ENCODE measurements around the gene ABCA1. TPM values are rescaled to one million over a fixed set of nuclear protein-coding genes. Genes with fewer than 3 reads are reported as not detected.

ABCA1 gene
- total RNA-seq, 1 donor from 2014 or later, result 30.7 TPM

DNA sequence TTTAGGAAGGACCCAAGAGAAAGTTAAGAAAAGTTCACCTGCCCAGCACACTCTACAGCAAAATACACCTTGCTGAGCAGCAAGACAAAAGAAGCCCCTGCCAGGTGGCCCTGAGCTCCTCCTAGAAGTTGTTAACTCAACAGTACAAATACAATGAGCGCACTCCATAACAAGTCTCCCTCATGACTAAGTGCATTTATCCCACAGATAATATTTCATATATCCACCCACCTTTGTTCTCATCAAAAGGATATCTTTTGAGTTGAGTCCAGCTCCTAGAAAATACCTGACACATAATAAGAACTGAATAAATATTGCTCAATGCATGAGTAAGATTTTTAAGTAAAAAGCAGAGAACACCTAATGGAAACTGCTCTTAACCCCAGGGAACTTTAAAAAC, 73.3 kb downstream of the ABCA1 start:
- TF ChIP-seq POLR2AphosphoS5 (IDR thresholded peaks at IDR 0.05; ENCODE audit: insufficient read depth in 1 of 2, low read depth in 1 of 2) (peak in 1 of 2 donors; percentile 52), POLR2A (IDR thresholded peaks at IDR 0.05) (no peak)
- TF ChIP-seq, protein P1, sequence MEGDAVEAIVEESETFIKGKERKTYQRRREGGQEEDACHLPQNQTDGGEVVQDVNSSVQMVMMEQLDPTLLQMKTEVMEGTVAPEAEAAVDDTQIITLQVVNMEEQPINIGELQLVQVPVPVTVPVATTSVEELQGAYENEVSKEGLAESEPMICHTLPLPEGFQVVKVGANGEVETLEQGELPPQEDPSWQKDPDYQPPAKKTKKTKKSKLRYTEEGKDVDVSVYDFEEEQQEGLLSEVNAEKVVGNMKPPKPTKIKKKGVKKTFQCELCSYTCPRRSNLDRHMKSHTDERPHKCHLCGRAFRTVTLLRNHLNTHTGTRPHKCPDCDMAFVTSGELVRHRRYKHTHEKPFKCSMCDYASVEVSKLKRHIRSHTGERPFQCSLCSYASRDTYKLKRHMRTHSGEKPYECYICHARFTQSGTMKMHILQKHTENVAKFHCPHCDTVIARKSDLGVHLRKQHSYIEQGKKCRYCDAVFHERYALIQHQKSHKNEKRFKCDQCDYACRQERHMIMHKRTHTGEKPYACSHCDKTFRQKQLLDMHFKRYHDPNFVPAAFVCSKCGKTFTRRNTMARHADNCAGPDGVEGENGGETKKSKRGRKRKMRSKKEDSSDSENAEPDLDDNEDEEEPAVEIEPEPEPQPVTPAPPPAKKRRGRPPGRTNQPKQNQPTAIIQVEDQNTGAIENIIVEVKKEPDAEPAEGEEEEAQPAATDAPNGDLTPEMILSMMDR (IDR thresholded peaks at IDR 0.05), result no peak
- H3K27me3 ChIP-seq, result no peaks in the 10 kb centered on the region
- peaks cover 77% of the 10 kb centered on the region for H3K4me1 ChIP-seq
- no peaks in the 10 kb centered on the region for H3K9me3 ChIP-seq
- intact Hi-C loops (cut with DNase I), result no loop called here
- H3K4me3 ChIP-seq, result no peak overlapping the region
- no peak for DNase-seq (ENCODE audit: extremely low spot score in 2 of 2)
- H3K36me3 ChIP-seq, result peaks cover 0 to 19% of the 10 kb centered on the region in 2 donors
- H3K27ac ChIP-seq, result no peak overlapping the region

DNA sequence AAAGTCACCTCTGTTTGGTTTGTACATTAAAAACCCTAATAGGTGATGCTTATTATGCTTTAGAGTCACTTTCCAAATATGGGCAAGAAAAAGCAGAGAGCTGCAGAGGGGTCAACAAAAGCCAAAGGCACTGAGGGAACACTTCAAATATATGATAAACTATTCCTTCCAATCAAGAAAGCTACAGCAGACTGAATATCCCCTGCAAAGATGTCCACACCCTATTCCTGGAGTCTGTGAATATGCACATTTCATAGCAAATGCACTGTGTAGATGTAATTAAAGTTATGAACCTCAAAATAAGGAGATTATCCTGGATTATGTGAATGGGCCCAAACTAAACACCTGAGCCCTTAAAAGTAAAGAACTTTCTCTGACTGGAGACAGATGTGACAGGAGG, 74.3 kb downstream of the ABCA1 start:
- H3K27me3 ChIP-seq, result no peaks in the 10 kb centered on the region
- TF ChIP-seq POLR2A (IDR thresholded peaks at IDR 0.05) (no peak), POLR2AphosphoS5 (IDR thresholded peaks at IDR 0.05; ENCODE audit: insufficient read depth in 1 of 2, low read depth in 1 of 2) (no peak)
- TF ChIP-seq, protein P1 (IDR thresholded peaks at IDR 0.05), result no peak
- no peak overlapping the region for H3K27ac ChIP-seq
- no peak for DNase-seq (ENCODE audit: extremely low spot score in 2 of 2)
- H3K4me1 ChIP-seq, result peaks cover 68% of the 10 kb centered on the region
- H3K4me3 ChIP-seq, result no peak overlapping the region
- no peaks in the 10 kb centered on the region for H3K9me3 ChIP-seq
- H3K36me3 ChIP-seq, result peaks cover 0 to 19% of the 10 kb centered on the region in 2 donors
- intact Hi-C loops (cut with DNase I), result no loop called here

DNA sequence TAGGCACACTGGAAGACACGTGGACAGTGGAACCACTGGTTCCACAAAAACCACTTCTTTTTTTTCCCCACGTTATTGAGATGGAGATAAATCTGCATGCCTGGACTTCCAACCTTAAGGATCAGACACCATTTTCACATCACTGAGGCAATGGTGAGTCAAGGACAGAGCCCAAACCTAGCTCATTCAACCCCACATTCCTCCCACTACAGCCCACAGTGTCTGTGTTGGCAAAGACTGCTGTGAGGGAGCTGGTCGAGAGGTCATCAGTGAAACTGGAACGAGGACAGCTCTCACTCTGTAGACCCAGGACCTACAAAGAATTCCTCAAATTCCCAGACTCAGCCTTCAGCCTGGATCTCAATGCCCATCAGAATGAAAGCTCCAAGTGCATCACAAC, 74.8 kb downstream of the ABCA1 start:
- Histone ChIP-seq H3K27ac (no peak overlapping the region), H3K9me3 (no peaks in the 10 kb centered on the region), H3K27me3 (no peaks in the 10 kb centered on the region), H3K36me3 (peaks cover 0 to 19% of the 10 kb centered on the region in 2 donors), H3K4me1 (peaks cover 63% of the 10 kb centered on the region), H3K4me3 (no peak overlapping the region)
- no peak for DNase-seq (ENCODE audit: extremely low spot score in 2 of 2)
- intact Hi-C loops (cut with DNase I), result no loop called here
- TF ChIP-seq, protein P1 (IDR thresholded peaks at IDR 0.05), result no peak
- no peak for TF ChIP-seq POLR2A (IDR thresholded peaks at IDR 0.05)
- no peak for TF ChIP-seq POLR2AphosphoS5 (IDR thresholded peaks at IDR 0.05; ENCODE audit: insufficient read depth in 1 of 2, low read depth in 1 of 2)

DNA sequence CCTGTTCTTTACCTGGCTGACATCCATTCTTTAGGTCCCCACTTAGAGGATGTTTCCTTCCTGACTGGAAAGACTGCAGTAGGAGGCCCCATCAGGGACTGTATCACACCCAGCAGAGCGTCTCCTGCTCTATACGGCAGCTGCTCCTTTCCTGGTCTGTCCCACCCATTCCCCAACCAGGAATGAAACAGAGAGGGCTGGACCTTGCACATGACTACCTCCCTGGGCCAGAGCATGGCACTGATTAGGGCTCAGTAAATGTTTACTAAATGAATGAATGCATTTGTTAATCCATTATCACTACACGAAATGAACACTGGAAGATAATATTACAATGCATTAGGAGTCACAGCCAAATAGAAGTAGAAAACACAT, 76.4 kb downstream of the ABCA1 start:
- intact Hi-C loops (cut with DNase I), result no loop called here
- no peaks in the 10 kb centered on the region for H3K27me3 ChIP-seq
- no peak overlapping the region for H3K27ac ChIP-seq
- no peak for DNase-seq (ENCODE audit: extremely low spot score in 2 of 2)
- H3K9me3 ChIP-seq, result no peaks in the 10 kb centered on the region
- TF ChIP-seq POLR2A (IDR thresholded peaks at IDR 0.05) (no peak), POLR2AphosphoS5 (IDR thresholded peaks at IDR 0.05; ENCODE audit: insufficient read depth in 1 of 2, low read depth in 1 of 2) (no peak)
- TF ChIP-seq, protein P1 (IDR thresholded peaks at IDR 0.05), result no peak
- H3K4me3 ChIP-seq, result no peak overlapping the region
- H3K36me3 ChIP-seq, result peaks cover 0 to 14% of the 10 kb centered on the region in 2 donors
- peaks cover 46% of the 10 kb centered on the region for H3K4me1 ChIP-seq

DNA sequence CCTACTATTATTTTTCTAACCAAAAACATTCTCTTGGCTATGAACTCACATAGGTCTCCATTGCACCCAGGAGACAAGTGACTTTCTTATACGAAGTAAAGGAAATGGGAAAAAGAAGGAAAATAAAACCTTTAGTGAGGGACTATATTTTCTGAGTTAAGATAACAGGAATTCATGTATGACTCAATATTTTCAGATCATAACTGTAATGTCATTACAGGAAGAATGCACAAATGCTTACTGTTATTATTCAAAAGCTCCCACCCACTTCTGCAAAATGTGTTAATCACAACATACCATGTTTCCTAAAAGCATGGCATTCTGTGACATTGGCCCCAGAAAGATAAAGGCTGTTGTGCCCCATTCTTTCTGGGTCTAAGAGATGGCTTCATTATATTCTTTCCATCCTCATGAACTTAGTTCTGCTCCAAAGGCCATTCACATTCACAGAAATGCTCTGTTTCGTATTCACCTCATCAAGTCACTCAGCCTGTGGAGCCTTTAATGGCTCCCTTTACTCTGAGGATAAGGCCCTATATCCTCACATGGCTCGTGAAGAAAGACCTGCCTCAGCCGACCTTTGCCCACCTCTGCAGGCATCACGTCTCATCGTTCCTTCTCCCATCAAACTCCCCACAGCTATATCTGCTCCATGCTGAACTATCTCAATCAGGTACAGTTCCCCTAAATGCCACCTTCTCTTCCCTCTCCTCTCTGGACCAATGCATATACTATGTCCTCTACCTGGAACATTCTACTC, 77.0 kb downstream of the ABCA1 start:
- Histone ChIP-seq H3K36me3 (peaks cover 0 to 9% of the 10 kb centered on the region in 2 donors), H3K4me3 (no peak overlapping the region), H3K27ac (no peak overlapping the region), H3K27me3 (no peaks in the 10 kb centered on the region), H3K9me3 (no peaks in the 10 kb centered on the region), H3K4me1 (peaks cover 41% of the 10 kb centered on the region)
- intact Hi-C loops (cut with DNase I), result no loop called here
- TF ChIP-seq POLR2AphosphoS5 (IDR thresholded peaks at IDR 0.05; ENCODE audit: insufficient read depth in 1 of 2, low read depth in 1 of 2), result no peak
- TF ChIP-seq POLR2A (IDR thresholded peaks at IDR 0.05), result no peak
- TF ChIP-seq, protein P1 (IDR thresholded peaks at IDR 0.05), result no peak
- no peak for DNase-seq (ENCODE audit: extremely low spot score in 2 of 2)

Data from vagina (tissue), 2 donors.